Measurements from ENCODE around the gene RDH12. TPM values are rescaled to one million over a fixed set of nuclear protein-coding genes. Genes with fewer than 3 reads are reported as not detected.
A peak's percentile ranks its signal among the peaks of the same experiment; 100 is the strongest.

Gene RDH12
- total and polyA plus RNA-seq, 8 donors, result 0.12 to 1.2 (median 0.54) TPM

GRCh38 chr14:67766035-67766680 is 64.5 kb downstream of the RDH12 start:
- H3K9me3 ChIP-seq, result no peaks in the 10 kb centered on the region
- ATAC-seq, result peak; percentile 45
- H3K27me3 ChIP-seq, result no peaks in the 10 kb centered on the region
- intact Hi-C loops (cut with DNase I), result no loop called here
- peaks cover 0 to 94% of the 10 kb centered on the region in 2 donors for H3K36me3 ChIP-seq
- DNase-seq, result peak in 1 of 4 donors; percentile 38
- H3K4me3 ChIP-seq, result no peak overlapping the region
- TF ChIP-seq, protein P1, sequence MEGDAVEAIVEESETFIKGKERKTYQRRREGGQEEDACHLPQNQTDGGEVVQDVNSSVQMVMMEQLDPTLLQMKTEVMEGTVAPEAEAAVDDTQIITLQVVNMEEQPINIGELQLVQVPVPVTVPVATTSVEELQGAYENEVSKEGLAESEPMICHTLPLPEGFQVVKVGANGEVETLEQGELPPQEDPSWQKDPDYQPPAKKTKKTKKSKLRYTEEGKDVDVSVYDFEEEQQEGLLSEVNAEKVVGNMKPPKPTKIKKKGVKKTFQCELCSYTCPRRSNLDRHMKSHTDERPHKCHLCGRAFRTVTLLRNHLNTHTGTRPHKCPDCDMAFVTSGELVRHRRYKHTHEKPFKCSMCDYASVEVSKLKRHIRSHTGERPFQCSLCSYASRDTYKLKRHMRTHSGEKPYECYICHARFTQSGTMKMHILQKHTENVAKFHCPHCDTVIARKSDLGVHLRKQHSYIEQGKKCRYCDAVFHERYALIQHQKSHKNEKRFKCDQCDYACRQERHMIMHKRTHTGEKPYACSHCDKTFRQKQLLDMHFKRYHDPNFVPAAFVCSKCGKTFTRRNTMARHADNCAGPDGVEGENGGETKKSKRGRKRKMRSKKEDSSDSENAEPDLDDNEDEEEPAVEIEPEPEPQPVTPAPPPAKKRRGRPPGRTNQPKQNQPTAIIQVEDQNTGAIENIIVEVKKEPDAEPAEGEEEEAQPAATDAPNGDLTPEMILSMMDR (IDR thresholded peaks at IDR 0.05), result no peak
- peaks cover 0 to 25% of the 10 kb centered on the region in 2 donors for H3K4me1 ChIP-seq
- H3K27ac ChIP-seq, result peak overlapping the region in 1 of 2 donors; percentile 56

GRCh38 chr14:67768219-67768618 is 66.5 kb downstream of the RDH12 start:
- Histone ChIP-seq H3K9me3 (no peaks in the 10 kb centered on the region), H3K4me3 (no peak overlapping the region), H3K27me3 (no peaks in the 10 kb centered on the region), H3K36me3 (peaks cover 0 to 96% of the 10 kb centered on the region in 2 donors), H3K4me1 (peaks cover 0 to 25% of the 10 kb centered on the region in 2 donors), H3K27ac (no peak overlapping the region)
- TF ChIP-seq, protein P1 (IDR thresholded peaks at IDR 0.05), result no peak
- intact Hi-C loops (cut with DNase I), result no loop called here
- ATAC-seq, result no peak
- no peak for DNase-seq

DNA sequence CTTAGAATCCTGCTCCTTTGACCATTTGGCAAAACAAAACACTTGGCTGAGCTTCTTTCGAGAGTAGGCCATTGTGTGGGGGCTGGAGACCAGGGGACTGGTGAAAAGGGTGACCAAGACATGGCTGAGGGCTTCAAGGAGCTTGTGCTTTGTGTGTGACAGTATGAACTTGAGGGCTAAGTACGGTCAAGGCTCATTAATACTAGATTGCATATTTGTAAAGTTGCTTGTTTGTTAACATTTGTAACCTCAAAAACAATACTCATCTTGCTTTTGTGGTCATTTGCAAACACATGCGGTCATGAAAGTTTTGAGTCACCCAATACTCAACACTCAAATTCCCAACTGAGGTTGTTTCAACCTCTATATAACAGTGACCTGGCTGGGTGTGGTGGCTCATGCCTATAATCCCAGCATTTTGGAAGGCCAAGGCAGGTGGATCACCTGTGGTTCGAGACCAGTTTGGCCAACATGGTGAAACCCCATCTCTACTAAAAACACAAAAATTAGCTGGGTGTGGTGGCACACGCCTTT is 72.2 kb downstream of the RDH12 start:
- TF ChIP-seq, protein P1 (IDR thresholded peaks at IDR 0.05), result no peak
- no peaks in the 10 kb centered on the region for H3K27me3 ChIP-seq
- DNase-seq, result no peak
- H3K4me3 ChIP-seq, result no peak overlapping the region
- no peaks in the 10 kb centered on the region for H3K9me3 ChIP-seq
- H3K36me3 ChIP-seq, result peaks cover 8 to 100% of the 10 kb centered on the region in 2 donors
- no peak overlapping the region for H3K27ac ChIP-seq
- no peak for ATAC-seq
- H3K4me1 ChIP-seq, result no peaks in the 10 kb centered on the region
- intact Hi-C loops (cut with DNase I), result no loop called here

GRCh38 chr14:67776653-67777322 is 75.1 kb downstream of the RDH12 start:
- Histone ChIP-seq H3K27ac (no peak overlapping the region), H3K4me1 (no peaks in the 10 kb centered on the region), H3K4me3 (no peak overlapping the region), H3K27me3 (no peaks in the 10 kb centered on the region), H3K9me3 (no peaks in the 10 kb centered on the region), H3K36me3 (peaks cover 8 to 100% of the 10 kb centered on the region in 2 donors)
- TF ChIP-seq, protein P1 (IDR thresholded peaks at IDR 0.05), result no peak
- intact Hi-C loops (cut with DNase I), result no loop called here
- ATAC-seq (no peak), DNase-seq (no peak)

DNA sequence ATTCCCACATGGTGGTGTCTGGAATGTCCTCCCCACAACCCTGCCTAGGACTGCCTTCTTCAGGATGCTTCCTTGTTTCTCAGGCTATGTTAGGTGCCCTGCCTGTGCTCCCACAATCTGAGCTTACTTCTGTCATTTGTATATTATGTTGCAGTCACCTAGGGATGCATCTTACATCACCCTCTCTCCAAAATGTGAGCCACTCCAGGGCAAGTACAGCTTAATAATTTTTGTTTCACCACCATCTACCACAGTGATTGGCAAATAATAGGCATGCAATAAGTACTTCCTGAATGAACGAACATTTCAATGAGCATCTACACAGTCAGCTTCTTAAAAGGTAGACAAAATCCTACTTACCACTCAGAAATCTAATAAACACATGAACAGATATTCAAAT is 77.1 kb downstream of the RDH12 start:
- TF ChIP-seq, protein P1 (IDR thresholded peaks at IDR 0.05), result no peak
- peaks cover 8 to 100% of the 10 kb centered on the region in 2 donors for H3K36me3 ChIP-seq
- no peak overlapping the region for H3K27ac ChIP-seq
- H3K4me1 ChIP-seq, result no peaks in the 10 kb centered on the region
- H3K27me3 ChIP-seq, result no peaks in the 10 kb centered on the region
- ATAC-seq (no peak), DNase-seq (no peak)
- H3K9me3 ChIP-seq, result no peaks in the 10 kb centered on the region
- intact Hi-C loops (cut with DNase I), result no loop called here
- no peak overlapping the region for H3K4me3 ChIP-seq

All from left lung (tissue), 10 donors.